NB4 (cell line): ENCODE results near the gene ABCC11.

ENCODE experiments used
- CTCF ChIP-seq: IDR thresholded peaks from one replicate; pipeline ENCODE4 v1.5.1; 2012; ENCODE audit warnings: low read depth, low read length
- MAX ChIP-seq: IDR thresholded peaks from 2 replicates; pipeline ENCODE4 v1.6.1; 2011; ENCODE audit warnings: low read depth, low read length
- POLR2A ChIP-seq: IDR thresholded peaks from 2 replicates; pipeline ENCODE4 v1.6.1; 2011; ENCODE audit warnings: mild to moderate bottlenecking; ENCODE audit not compliant: insufficient read length; ENCODE audit errors: extremely low read depth

- TF ChIP-seq POLR2A = no peak
- peak; percentile 1 for TF ChIP-seq CTCF
- TF ChIP-seq MAX = no peak
Observed at GRCh38 chr16:48284772-48285409, 37.6 kb upstream of the ABCC11 start.
